Hepatic stellate cell (primary cell): ENCODE measurements around the gene TNFRSF25.
"Not testable (repeated sequence)": the region's sequence is repeated elsewhere in the genome, so short reads cannot be mapped to it uniquely, and the experiment has no call there.

Source experiments
- DNase-seq: peaks from one replicate; pipeline ENCODE4 v3.0.0; 2011; ENCODE audit warnings: low spot score

The TNFRSF25 gene

GRCh38 chr1:6468729-6469461 lies 2.9 kb upstream of the TNFRSF25 start:
- DNase-seq, result no peak

GRCh38 chr1:6467744-6468688 lies 2.0 kb upstream of the TNFRSF25 start:
- no peak for DNase-seq

DNA sequence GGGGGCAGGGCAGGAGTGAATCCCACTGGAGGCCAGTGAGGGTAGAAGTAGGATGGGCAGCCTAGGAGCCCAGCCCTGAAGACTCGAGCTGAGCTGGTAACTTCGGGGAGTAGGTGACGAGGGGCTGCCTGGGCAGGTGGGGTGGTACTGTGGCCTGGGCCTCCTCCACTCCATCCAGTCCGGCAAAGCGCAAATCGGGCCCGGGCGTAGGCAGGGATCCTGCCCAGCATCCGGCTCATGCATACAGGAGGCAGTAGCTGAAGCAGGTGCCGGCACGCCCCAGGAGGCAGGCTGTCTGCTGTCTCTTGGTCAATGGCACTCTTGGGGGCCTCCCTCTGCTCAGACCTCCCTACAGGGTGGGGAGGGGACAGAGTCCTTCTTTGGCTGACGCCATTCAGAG lies 1.3 kb upstream of the TNFRSF25 start:
- no peak for DNase-seq

DNA sequence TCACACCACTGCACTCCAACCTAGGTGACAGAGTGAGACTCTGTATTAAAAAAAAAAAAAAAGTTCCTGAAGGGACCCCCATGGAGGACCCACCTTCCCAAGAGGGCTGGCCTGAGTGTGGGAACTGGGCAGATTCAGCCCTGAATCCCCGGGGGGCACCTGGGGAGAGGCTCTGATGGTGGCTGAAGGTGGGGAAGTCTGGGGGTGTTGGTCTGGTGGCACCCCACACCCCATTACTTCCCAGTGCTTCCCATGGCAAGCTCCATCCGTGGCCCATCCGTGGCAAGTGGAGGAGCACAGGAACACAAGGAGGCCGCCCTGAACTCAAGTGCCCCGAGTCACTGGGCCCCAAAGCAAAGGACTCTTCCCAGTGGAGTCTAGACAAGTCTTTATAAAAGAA lies 778 bp upstream of the TNFRSF25 start:
- DNase-seq, result no peak

DNA sequence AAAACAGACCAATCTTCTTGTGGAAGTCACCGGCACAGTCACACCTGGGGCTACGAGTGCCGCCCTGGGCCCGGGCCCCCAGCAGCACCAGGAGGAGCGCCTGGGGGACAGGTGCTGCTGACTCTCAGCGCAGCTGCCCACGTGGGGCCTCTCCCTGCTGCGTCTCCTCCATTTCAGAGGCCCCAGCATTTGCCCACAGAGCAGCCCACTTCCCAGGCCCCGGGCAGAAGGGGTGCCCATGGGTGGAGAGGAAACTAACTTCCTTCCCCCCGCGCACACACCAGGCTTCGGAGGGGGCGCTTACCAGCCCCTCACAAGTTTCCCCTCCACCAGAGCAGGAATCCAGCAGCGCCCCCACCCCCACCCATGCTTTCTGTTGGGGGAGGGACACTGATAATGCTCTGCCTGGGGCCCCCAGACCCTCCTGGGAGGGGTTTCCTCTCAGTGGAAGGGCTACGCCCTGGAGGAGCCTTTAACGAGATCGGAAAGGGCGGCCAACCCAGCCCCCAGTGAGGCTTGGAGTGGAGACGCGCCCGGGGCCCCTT lies 440 bp downstream of the TNFRSF25 start:
- no peak for DNase-seq

- no peak for DNase-seq
Measured at GRCh38 chr1:6464915-6465314, 1.1 kb downstream of the TNFRSF25 start.

DNA sequence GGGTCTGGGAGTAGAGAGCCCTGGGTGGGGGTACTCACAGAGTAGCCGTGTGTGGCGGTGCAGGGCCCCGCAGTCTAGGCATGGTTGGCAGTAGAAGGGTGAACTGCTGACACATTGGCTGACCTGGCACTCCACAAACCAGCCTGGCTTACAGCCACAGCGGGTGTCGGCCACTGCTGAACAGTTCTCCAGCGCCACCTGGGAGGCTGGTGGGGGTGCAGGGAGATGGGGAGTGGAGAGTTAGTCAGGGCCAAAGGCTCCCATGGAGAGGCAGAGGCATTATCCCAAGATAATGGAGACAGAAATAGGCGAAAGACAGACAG lies 1.5 kb downstream of the TNFRSF25 start:
- DNase-seq, result no peak

DNA sequence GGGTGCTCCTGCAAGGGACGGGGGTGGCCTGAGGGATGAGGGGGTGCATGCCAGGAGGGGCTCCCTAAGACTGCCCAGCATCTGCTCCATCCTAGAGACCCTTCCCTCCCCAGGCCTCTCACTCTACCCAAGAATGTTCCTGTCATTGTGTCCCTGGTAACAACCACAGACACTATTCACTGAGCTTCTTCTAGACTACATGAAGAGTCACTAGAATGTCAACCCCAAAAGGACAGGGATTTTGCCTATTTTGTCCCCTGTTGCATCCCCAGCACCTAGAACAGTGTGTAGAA lies 2.9 kb downstream of the TNFRSF25 start:
- no peak for DNase-seq

GRCh38 chr1:6462412-6463119 lies 3.4 kb downstream of the TNFRSF25 start:
- DNase-seq, result no peak

DNA sequence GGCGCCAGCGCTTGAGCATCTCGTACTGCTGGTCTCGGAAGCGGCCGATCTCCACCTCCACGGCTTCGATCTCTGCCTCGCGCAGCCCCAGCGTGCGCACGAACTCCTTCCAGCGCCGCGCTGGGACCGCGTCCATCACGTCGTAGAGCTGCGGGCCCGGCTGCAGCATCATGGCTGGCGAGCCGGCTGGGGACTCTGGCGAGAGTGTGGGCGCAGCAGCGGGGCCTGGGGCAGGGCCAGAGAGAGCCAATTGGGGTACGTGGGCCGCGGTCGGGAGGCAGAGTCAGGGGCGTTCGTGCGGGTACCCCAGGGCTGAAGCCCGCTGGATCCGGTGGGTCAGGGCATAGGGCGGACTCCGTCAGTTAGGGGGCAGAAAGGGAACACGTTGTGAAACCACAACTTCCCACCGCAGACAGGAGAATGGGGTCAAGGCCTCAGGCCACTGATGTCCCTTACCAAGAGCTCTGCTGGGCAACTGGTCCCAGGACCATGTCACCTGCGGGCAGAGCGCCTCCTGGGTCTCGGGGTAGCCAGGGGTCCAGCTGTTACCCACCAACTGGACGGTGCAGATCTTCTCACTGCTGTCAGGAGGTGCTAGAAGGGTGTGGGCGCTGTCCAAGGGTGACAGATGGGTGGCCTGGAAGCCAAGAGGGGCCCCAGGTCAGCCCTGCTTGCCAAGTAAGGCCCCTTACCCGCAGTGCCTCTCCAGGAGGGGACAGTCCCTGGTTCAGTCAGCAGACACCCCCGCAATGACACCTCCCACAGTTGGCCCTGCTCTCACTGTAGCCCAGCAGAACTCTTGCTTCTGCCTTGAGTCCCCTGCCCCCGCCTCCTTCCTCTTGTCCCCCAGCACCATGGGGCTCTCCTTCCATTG lies 4.2 kb downstream of the TNFRSF25 start:
- DNase-seq, result no peak

DNA sequence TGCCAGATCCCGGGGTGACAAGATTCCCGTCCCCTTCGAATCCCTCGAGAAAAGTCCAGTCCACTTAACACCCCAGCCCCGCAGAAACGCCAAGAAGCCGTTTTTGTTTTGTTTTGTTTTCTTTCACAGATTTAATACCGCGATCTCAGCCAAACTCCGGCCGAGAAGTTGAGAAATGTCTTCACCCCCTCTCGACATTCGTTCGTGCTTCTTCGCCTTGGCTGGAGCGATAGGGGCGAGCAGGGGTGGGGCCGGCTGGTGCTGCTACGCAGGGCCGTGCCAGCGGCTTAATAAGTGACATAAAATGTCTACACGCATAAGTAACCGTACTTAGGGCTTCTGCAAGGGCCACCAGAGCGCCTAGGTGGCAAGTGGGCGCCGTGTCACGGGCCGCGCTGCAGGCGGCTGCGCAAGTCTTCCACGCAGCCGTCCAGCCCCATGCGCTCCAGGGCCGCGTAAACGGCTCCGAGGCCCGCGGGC lies 4.9 kb downstream of the TNFRSF25 start:
- DNase-seq, result no peak

GRCh38 chr1:6460301-6461050 lies 5.5 kb downstream of the TNFRSF25 start:
- no peak for DNase-seq

DNA sequence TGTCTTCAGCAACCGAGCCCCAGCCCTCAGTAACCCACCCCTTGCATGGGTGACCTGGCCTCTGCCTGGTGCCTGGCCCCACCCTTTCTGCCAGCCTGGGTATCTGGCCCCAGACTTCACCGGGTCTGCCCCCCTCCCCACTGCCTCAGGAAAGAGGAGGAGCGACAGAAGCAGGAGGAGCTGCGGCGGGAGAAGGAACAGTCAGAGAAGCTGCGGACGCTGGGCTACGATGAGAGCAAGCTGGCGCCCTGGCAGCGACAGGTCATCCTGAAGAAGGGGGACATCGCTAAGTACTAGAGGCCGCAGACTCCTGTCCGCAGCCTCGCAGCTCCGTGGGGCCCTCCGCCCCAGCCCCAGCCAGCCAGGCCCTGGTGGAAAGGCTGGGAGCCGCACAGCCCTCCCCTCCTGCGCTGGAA lies 6.1 kb downstream of the TNFRSF25 start:
- no peak for DNase-seq

DNA sequence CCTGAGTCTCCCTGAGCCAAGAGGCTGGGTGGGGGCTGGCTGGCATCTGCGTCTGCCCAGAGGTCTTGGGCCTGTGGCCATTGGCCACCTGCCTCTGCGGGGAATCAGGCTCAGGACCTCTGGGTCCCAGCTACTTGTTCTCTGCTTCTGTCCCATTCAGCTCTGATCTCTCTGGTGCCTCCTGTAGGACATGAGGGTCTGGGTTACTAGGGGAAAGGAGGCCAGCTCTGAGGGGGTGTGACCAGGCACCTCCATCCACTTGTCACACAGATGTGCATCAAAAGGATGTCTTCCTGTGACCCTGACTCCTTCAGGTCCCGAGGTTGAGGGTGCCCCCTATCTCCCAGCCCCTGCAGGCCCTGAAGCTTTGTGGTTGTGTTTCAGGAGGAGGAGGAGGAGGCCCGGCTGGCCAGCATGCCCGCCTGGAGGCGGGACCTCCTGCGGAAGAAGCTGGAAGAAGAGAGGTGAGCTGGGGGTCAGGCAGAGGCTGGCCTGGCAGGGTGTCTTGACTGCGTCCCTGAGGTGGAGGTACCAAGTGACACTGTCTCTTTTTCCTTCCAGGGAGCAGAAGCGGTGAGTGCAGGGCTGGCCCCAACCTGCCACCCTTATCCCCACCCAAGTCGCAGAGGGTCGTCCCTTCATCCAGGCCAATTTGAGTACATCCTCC lies 9.0 kb downstream of the TNFRSF25 start:
- no peak for DNase-seq

- DNase-seq, result not testable (repeated sequence)
Measured at GRCh38 chr1:6455752-6456520, 10.0 kb downstream of the TNFRSF25 start.

- DNase-seq, result no peak
Measured at GRCh38 chr1:6454856-6455751, 10.9 kb downstream of the TNFRSF25 start.

DNA sequence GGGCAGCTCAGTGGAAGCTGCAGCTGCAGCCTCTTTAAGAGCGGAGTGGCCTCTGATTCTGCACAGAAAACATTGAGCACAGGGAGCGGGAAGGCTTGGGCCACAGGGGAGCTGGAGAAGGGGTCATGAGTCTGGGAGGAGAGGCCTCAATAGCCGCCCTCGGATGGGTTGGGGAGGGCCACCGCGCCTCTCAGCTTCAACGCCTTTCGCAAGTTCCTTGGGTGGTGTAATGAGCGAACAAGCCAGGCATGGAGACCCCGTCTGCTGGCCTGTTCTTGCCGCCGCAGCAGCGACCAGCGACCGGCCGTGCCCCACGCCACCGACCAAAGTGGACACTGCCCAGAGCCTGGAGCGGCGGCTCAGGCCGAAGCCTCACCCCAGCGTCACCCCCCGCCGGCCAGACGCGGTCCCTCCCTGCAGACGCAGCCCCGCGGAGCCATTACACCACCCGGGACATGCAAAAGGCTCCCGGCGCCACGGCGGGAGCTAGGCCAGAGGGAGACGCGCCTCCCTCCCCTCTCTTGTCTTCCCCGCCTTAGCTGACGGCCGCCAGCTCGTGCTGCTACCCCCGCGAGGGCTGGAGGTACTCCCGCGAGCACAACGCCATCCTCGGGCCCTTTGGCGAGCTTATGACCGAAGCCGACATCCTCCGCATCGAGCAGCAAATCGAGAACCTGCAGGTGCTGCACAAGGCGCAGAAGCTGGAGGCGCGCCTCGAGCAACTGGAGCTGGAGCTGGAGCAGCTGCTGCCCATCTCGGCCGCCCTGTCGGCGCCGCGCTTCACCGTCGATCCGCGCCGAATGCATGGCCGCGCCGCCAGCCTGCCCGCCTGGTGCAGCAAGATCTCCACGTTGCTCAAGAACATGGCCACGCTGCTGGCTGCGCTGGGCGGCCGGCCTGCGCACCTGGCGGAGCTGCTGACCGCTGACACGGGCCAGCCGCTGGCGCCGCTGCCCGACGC lies 11.8 kb downstream of the TNFRSF25 start:
- not testable (repeated sequence) for DNase-seq
